HG02642 (cell line): ENCODE data around the gene SLC4A7.
"Not testable (repeated sequence)": the region's sequence is repeated elsewhere in the genome, so short reads cannot be mapped to it uniquely, and the experiment has no call there.

Experiments used
- ATAC-seq: cut with Tn5 transposase; IDR thresholded peaks from one replicate; pipeline ENCODE4 v1.9.1; 2021; ENCODE audit warnings: mild to moderate bottlenecking; ENCODE audit not compliant: unreplicated experiment, poor library complexity

SLC4A7 gene

GRCh38 chr3:27328982-27329762, 155.0 kb downstream of the SLC4A7 start:
- ATAC-seq: not testable (repeated sequence)

GRCh38 chr3:27326629-27327545, 157.3 kb downstream of the SLC4A7 start:
- no peak for ATAC-seq

DNA sequence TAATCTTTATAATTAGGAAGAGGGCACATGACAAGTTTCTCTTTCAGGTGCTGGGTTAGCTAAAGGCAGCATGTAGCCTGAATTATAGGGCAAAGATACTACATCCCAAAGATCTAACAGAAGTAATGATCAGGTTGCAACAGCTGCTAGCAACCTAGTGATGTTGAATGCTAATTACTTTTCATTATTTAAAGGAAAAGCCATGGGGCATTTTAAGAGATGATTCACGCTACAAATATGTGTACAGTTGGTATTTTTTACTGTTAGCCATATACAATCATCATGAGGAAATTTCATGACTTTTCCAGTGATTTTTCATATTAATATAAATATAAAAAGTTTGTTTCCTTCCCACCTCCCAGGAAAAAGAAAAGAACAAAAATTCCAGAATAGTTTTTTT, 158.0 kb downstream of the SLC4A7 start:
- no peak for ATAC-seq

DNA sequence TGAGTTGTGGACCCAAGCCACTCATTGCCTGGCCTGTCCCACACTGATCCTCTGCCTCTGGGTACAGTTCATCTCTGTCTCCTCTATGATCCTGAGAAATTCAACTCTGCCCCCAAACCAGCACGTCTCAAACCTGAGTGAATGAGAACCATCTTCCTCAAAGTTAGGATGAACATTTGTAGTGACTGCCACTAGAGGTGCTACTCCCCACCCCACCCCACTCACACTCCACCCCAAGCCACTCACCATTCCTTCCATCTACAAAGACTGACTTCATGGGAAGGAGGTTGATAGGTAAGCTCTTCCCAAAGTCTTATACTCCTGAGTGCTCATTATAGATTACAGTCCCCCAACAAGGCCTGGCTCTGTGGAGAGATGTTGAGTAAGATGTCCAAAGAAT, 158.8 kb downstream of the SLC4A7 start:
- peak; percentile 58 for ATAC-seq

DNA sequence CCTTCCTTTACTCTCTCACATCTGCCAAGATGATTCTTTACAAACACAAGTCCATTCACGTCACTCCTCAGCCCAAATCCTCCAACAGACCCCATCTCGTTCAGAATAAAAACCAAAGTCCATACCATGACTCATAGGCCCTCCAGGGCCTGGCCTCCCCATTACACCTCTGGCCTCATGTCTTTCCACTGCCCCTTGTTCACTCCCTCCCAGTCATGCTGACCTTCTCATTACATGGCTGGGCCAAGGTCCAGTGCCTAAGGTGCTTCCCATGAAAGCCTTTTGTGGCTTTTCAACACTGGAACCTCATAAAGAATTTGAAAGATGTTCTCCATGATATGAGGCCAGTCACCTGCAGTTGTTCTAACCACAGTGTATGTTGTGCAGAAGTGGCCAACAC, 159.5 kb downstream of the SLC4A7 start:
- ATAC-seq: peak; percentile 5

DNA sequence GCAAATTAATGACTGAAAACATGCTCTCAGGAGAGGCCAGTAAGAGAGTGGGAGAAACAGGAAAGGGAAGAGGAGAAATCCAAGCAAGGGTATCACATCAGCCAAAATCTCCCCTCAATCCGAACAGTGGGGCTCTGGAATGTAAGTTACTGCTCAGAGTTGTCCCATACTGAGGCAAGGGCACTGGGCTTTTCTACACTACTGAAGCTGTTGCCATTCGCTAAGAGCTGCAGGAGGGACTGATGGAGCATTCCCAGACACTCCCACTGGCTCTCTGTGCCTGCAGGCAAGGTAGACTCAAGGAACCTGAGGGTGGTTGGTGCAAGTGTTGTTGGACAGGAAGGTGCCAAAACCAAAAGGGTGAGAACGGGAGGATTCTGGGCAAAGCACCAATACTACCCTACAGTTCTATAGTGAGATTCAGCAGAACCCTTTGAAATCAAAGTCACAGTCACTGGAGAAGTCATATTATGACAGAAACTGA, 161.1 kb downstream of the SLC4A7 start:
- no peak for ATAC-seq
